K562 (cell line): ENCODE data around the gene SLC2A10. TPM values are rescaled to one million over a fixed set of nuclear protein-coding genes. Genes with fewer than 3 reads are reported as not detected.
A peak's percentile ranks its signal among the peaks of the same experiment; 100 is the strongest.

ENCODE experiments used
- ATAC-seq: fragments of 200-7000 bp; cut with Tn5 transposase; 3 replicates; pipeline ENCODE4 v1.9.1; 2020; ENCODE audit warnings: moderate library complexity
- BruUV-seq: library from RNA; stranded (reverse); fragments of 400-500 nt; replicated peaks from 2 replicates; lab custom pipeline; 2021; lab: Mats Ljungman, UMichigan
- CTCF ChIA-PET: fragments of 300-600 bp; formaldehyde crosslinking; extraction: SDS; loops from one replicate; lab custom pipeline; 2021; ENCODE audit warnings: low intra/inter-chr PET ratio; lab: Yijun Ruan, JAX
- POLR2A ChIA-PET: fragments of 300-600, 350-650 bp; sonication (Branson Sonifier 250); formaldehyde crosslinking; extraction: SDS; loops from one replicate; lab custom pipeline; 2021; ENCODE audit warnings: antibody characterized with exemption, inconsistent platforms; lab: Yijun Ruan, JAX
- DNase-seq, 4 experiments: peaks; one replicate each; pipeline versions ENCODE4 v3.0.0 to v3.0.0-alpha.2; 2011 to 2018; ENCODE audit warnings: low spot score in 3 of 4, mixed read lengths in 3 of 4; ENCODE audit errors: extremely low read depth in 1 of 4
- FAIRE-seq: peaks from 2 replicates; lab custom pipeline; 2011; peaks lifted over from hg19 to GRCh38; lab: Jason Lieb, UNC
- H2AFZ ChIP-seq: 2 replicates; pipeline ENCODE4 v1.6.0; 2011; ENCODE audit warnings: low read depth, low read length, control low read depth, inconsistent platforms
- H3K27ac ChIP-seq: fragments of 200-600 bp; 3 replicates; pipeline ENCODE4 v1.8.0; 2011; ENCODE audit warnings: low read depth, mild to moderate bottlenecking, control low read depth, inconsistent platforms, low read length, moderate library complexity, mixed read lengths; ENCODE audit errors: extremely low read depth
- H3K27me3 ChIP-seq, 2 experiments: fragments of 300-600 bp in 1 of 2; 2 replicates in 1 of 2; 3 replicates in 1 of 2; pipeline versions ENCODE4 v1.6.0 to v1.8.0; 2011; ENCODE audit warnings: inconsistent platforms in 2 of 2, low read length in 2 of 2, mild to moderate bottlenecking in 1 of 2, mixed read lengths in 1 of 2, moderate library complexity in 1 of 2; ENCODE audit not compliant: control insufficient read depth in 2 of 2, insufficient read depth in 2 of 2
- H3K36me3 ChIP-seq: fragments of 300-600 bp; 3 replicates; pipeline ENCODE4 v1.8.0; 2011; ENCODE audit warnings: mild to moderate bottlenecking, low read length, inconsistent platforms; ENCODE audit not compliant: control insufficient read depth, insufficient read depth
- H3K4me1 ChIP-seq, 2 experiments: fragments of 200-600 bp in 1 of 2; replicated peaks in 1 of 2; 2 replicates in 1 of 2; 3 replicates in 1 of 2; pipeline versions ENCODE4 v1.5.1 to v1.8.0; 2011; ENCODE audit warnings: inconsistent platforms in 2 of 2, low read length in 2 of 2, mild to moderate bottlenecking in 1 of 2, mixed read lengths in 1 of 2, moderate library complexity in 1 of 2; ENCODE audit not compliant: control insufficient read depth in 2 of 2, insufficient read depth in 2 of 2
- H3K4me2 ChIP-seq: 2 replicates; pipeline ENCODE4 v1.6.1; 2011; ENCODE audit warnings: low read length, control low read depth, inconsistent platforms, mixed read lengths; ENCODE audit not compliant: insufficient read depth
- H3K4me3 ChIP-seq: fragments of 200-600 bp; sonication (generic), shearing (Covaris generic); 2 replicates; pipeline ENCODE4 v1.5.1; 2016; ENCODE audit warnings: control low read depth, inconsistent platforms
- H3K79me2 ChIP-seq: fragments of 200-600 bp; 3 replicates; pipeline ENCODE4 v1.8.0; 2011; ENCODE audit warnings: low read length, inconsistent platforms; ENCODE audit not compliant: control insufficient read depth, insufficient read depth
- H3K9ac ChIP-seq, 2 experiments: 2 replicates each; pipeline versions ENCODE4 v1.6.0 to v1.6.1; 2011; ENCODE audit warnings: low read depth in 2 of 2, low read length in 2 of 2, control low read depth in 1 of 2, inconsistent platforms in 1 of 2, mild to moderate bottlenecking in 1 of 2, mixed read lengths in 1 of 2; ENCODE audit not compliant: insufficient read depth in 1 of 2
- H3K9me1 ChIP-seq: one replicate; pipeline ENCODE4 v1.6.0; 2011; ENCODE audit warnings: inconsistent platforms, mild to moderate bottlenecking, low read length, moderate library complexity; ENCODE audit not compliant: control insufficient read depth, insufficient read depth
- H3K9me3 ChIP-seq: replicated peaks from 2 replicates; pipeline ENCODE4 v1.5.1; 2011; ENCODE audit warnings: low read depth, low read length, inconsistent platforms; ENCODE audit not compliant: control insufficient read depth, insufficient read depth
- H4K20me1 ChIP-seq: replicated peaks from 2 replicates; pipeline ENCODE4 v1.6.1; 2011; ENCODE audit warnings: low read length, inconsistent platforms, mixed read lengths; ENCODE audit not compliant: control insufficient read depth, insufficient read depth
- CBFA2T3 ChIP-seq: fragments of 450-650 bp; IDR thresholded peaks from 2 replicates; pipeline ENCODE4 v1.6.1; 2017
- MEIS2 ChIP-seq: fragments of 450-650 bp; IDR thresholded peaks from 2 replicates; pipeline ENCODE4 v1.6.1; 2014; ENCODE audit warnings: mild to moderate bottlenecking; ENCODE audit not compliant: partially characterized antibody
- SMAD2 ChIP-seq: fragments of 150-350 bp; IDR thresholded peaks from 2 replicates; pipeline ENCODE4 v1.6.1; 2014; ENCODE audit warnings: low read depth, mild to moderate bottlenecking, low read length
- ZNF695 ChIP-seq: fragments of 450-650 bp; formaldehyde crosslinking; IDR thresholded peaks from 2 replicates; pipeline ENCODE4 v1.4.0; 2020; ENCODE audit warnings: mild to moderate bottlenecking, moderate library complexity
- WGBS: fragments of 100-300 bp; shearing (Covaris generic); methylation state at CpG from one replicate; pipeline ENCODE4 v1.1.6; 2016; ENCODE audit warnings: low coverage, mixed read lengths; ENCODE audit not compliant: insufficient coverage; ENCODE audit errors: missing lambda C conversion rate; 5-methylcytosine and 5-hydroxymethylcytosine counted together
- in situ Hi-C: fragments of 300-500 bp; cut with MboI; formaldehyde crosslinking; loops from 4 replicates; pipeline ENCODE4 v1.15.0; 2018; ENCODE audit warnings: inconsistent platforms, mixed read lengths
- intact Hi-C: fragments of 100-400 bp; cut with micrococcal nuclease; formaldehyde crosslinking; loops from 2 replicates; pipeline ENCODE4 v1.14.2; 2022
- polyA plus RNA-seq, 8 experiments: library from polyadenylated mRNA; depleted of rRNA in 4 of 8; stranded (reverse) in 5 of 8; unstranded in 3 of 8; fragments of >200 nt; fragmentation: Nextera tagmentation in 2 of 8; fragmentation: Illumina TruSeq in 1 of 8; extraction: Ambion mirVana in 2 of 8; extraction: Trizol in 1 of 8; gene quantifications; 2 replicates each; pipeline versions ENCODE4 v1.2.1 to v1.2.3, GENCODE V29; 2011 to 2014; ENCODE audit warnings: inconsistent platforms in 1 of 8, missing spikeins in 1 of 8
- total RNA-seq, 7 experiments: library from RNA; depleted of rRNA in 6 of 7; stranded (reverse); fragments of >200 nt in 6 of 7; fragmentation: Illumina TruSeq in 2 of 7; extraction: Trizol in 2 of 7; gene quantifications; 2 replicates each; pipeline versions ENCODE4 v1.2.1 to v1.2.3, GENCODE V29; 2011 to 2021; ENCODE audit warnings: low replicate concordance in 1 of 7
- TF ChIP-seq, protein P1 (sequence below): fragments of 450-650 bp; IDR thresholded peaks from 2 replicates; pipeline ENCODE4 v1.6.1; 2016
- TF ChIP-seq, protein P2 (sequence below), 2 experiments: IDR thresholded peaks in 1 of 2; conservative IDR thresholded peaks in 1 of 2; 2 replicates each; pipeline ENCODE4 v1.6.1; 2016; ENCODE audit warnings: low read depth in 2 of 2, mild to moderate bottlenecking in 1 of 2, missing compliant biosample characterization in 1 of 2, missing genetic modification characterization in 1 of 2, moderate library complexity in 1 of 2

The SLC2A10 gene
- total and polyA plus RNA-seq, 9 of the 15 experiments (the other 6 are each of a cell fraction or from before 2014, with no cell fraction given) = 0.01 to 1.8 (median 0.10) TPM

DNA sequence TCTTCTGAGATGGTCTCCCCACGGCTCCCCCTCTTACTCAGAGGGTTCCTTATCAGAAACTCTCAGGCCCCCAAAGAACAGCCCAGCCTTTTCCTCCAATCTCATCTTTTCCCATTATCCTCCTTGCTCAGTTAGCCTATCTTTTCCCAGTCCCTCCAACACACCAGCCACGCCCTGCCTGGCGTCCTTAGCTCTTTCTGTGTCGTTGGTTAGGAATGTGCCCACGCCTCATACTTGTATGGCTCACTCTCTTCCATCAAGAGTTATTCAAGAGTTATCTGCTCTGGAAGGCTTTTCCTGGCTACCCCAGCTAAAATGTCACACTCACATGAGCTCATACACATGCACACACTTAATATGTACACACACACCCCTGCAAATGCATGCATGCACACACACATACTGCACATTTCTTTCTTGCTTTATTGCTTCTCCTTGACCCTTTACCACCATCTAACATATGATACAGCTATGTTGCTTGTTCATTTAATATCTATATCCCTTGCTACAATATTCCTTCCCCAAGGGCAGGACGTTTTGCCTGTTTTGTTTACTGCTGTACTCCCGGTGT is 37.6 kb downstream of the SLC2A10 start:
- Histone ChIP-seq H3K9ac (no peak overlapping the region), H3K9me1 (no peaks in the 10 kb centered on the region), H3K79me2 (no peaks in the 10 kb centered on the region), H3K9me3 (no peaks in the 10 kb centered on the region), H3K4me2 (no peak overlapping the region), H3K4me1 (no peaks in the 10 kb centered on the region), H4K20me1 (no peaks in the 10 kb centered on the region), H3K27ac (no peak overlapping the region), H2AFZ (no peak overlapping the region), H3K27me3 (peaks cover 7 to 28% of the 10 kb centered on the region in 2 experiments), H3K4me3 (no peak overlapping the region), H3K36me3 (no peaks in the 10 kb centered on the region)
- ChIA-PET CTCF (interaction anchor here (0.6 kb wide), 1 partner anchor 222 kb away, joined by 4 read pairs; no protein-coding TSS in a partner anchor), POLR2A (interaction anchor here (0.7 kb wide), 2 partner anchors 10 to 618 kb away, joined by 3 read pairs; no protein-coding TSS in a partner anchor)
- peak; percentile 35 for TF ChIP-seq CBFA2T3
- TF ChIP-seq SMAD2 = no peak
- no TSS peak for BruUV-seq
- DNase-seq = no peak
- ATAC-seq = no peak
- FAIRE-seq = no peak
- in situ Hi-C loops = no loop called here
- WGBS = 0% methylated on average over 7 of the region's 7 CpGs
- intact Hi-C loops = no loop called here

DNA sequence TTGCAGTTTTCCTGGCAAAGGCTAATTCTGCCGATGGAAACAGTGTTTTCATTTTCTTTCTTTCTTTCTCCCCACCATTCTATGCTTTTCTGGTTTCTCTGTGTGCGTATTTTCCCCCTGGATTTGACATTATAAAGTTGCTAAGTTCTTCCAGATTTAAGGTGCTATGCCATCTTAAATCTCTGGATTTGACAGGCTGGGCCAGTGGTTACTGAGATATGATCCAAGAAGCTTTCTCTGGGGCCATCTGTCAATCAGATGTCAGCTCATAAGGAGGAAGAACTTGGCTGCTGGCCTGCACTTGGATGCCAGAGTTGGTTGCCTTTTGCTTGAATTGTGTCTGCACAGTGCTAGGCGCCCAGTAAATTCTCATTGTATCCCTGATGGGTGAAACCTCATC is 39.7 kb downstream of the SLC2A10 start:
- in situ Hi-C loops (no loop called here), intact Hi-C loops (no loop called here)
- no peak overlapping the region for H2AFZ ChIP-seq
- no peaks in the 10 kb centered on the region for H4K20me1 ChIP-seq
- DNase-seq (no peak), FAIRE-seq (no peak), ATAC-seq (no peak)
- no TSS peak for BruUV-seq
- ChIA-PET POLR2A (no interaction called here), CTCF (no interaction called here)
- no peak overlapping the region for H3K4me3 ChIP-seq
- H3K36me3 ChIP-seq = no peaks in the 10 kb centered on the region
- H3K9me3 ChIP-seq = no peaks in the 10 kb centered on the region
- H3K4me1 ChIP-seq = peaks cover 0 to 2% of the 10 kb centered on the region in 2 experiments; a peak in 1 of 5 replicates
- H3K4me2 ChIP-seq = no peak overlapping the region
- H3K27me3 ChIP-seq = peaks cover 7 to 19% of the 10 kb centered on the region in 2 experiments; a peak in 4 of 5 replicates
- no peak overlapping the region for H3K9ac ChIP-seq
- H3K9me1 ChIP-seq = no peaks in the 10 kb centered on the region
- H3K27ac ChIP-seq = no peak overlapping the region
- TF ChIP-seq ZNF695 (CRISPR knock-in tag) (no peak), MEIS2 (peak; percentile 60)
- TF ChIP-seq, protein P1, sequence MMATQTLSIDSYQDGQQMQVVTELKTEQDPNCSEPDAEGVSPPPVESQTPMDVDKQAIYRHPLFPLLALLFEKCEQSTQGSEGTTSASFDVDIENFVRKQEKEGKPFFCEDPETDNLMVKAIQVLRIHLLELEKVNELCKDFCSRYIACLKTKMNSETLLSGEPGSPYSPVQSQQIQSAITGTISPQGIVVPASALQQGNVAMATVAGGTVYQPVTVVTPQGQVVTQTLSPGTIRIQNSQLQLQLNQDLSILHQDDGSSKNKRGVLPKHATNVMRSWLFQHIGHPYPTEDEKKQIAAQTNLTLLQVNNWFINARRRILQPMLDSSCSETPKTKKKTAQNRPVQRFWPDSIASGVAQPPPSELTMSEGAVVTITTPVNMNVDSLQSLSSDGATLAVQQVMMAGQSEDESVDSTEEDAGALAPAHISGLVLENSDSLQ = peak; percentile 58
- TF ChIP-seq, protein P2, sequence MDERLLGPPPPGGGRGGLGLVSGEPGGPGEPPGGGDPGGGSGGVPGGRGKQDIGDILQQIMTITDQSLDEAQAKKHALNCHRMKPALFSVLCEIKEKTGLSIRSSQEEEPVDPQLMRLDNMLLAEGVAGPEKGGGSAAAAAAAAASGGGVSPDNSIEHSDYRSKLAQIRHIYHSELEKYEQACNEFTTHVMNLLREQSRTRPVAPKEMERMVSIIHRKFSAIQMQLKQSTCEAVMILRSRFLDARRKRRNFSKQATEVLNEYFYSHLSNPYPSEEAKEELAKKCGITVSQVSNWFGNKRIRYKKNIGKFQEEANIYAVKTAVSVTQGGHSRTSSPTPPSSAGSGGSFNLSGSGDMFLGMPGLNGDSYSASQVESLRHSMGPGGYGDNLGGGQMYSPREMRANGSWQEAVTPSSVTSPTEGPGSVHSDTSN (CRISPR knock-in tag; IDR thresholded peaks at IDR 0.05; ENCODE audit: low read depth) = no peak
- TF ChIP-seq, protein P2 (tag; conservative IDR thresholded peaks at IDR 0.05; ENCODE audit: low read depth) = peak; percentile 87
- 3% methylated on average over 3 of the region's 3 CpGs for WGBS
- no peaks in the 10 kb centered on the region for H3K79me2 ChIP-seq
